NCI-H2171 treated with DMSO at 0.1 percent for 48 hours (cell line): Measurements from ENCODE around the gene ERVMER34-1.
A peak's percentile ranks its signal among the peaks of the same experiment; 100 is the strongest.

Experiments used
- DNase-seq: peaks from one replicate; lab custom pipeline; 2025; lab: John Stamatoyannopoulos, UW

ERVMER34-1 gene

DNA sequence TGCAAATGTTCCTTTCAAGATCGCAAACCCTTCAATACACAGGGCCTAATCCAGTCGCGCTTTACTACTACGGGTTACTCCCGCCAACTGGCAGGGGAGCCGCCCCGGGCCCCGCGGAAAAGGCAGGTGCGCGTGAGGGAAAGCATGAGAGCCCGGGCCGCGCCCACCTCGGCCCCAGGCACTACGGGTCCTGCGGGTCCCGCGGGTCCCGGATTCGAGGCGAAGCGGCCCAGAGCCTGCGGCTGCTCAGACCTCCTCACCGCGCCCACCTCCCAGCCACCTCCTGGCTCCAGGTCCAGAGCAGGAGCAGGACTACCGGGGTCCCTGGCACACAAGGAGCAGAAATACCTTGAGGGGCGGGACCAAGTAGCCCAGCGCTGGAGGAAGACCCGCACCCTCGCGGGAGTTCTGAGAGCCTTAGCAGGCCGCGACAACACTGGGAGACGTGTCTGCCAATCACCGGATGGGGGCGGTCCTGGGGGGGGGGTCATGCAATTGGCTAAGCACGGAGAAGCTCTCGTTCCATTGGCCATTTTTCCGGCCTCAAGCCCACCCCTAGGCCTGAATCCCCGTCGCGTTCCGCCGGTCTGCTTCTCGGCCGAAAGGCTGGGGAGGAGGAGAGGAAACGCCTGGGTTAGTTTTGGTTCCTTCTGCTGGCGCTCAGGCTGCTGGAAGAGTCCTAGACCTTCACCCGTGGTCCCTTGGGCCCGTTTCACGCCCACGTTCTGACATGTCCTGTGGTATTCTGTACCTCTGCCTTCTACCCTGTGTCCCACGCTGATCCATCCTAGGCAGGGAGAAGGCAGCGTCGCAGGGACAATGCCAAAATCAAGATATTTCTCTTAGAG lies 29.0 kb downstream of the ERVMER34-1 start:
- DNase-seq: peak; percentile 88

DNA sequence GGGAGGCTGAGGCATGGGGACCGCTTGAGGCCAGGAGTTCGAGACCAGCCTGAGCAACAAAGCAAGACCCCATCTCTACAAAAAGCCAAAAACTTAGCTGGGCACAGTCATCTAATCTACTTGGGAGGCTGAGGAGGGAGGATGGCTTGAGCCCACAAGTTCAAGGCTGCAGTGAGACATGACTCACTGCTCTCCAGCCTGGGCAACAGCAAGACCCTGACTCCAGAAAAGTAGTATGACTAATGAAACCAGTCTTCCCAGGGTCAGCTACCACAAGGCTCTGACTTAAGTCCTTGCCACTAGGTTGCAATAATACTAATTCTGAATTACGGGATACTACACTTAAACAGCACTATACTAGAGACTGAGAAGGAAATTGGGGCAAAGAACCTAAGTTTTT lies 33.1 kb downstream of the ERVMER34-1 start:
- DNase-seq: no peak

- DNase-seq: no peak
Observed at GRCh38 chr4:52716364-52717151, 34.7 kb downstream of the ERVMER34-1 start.

- DNase-seq: no peak
Observed at GRCh38 chr4:52715914-52716313, 35.3 kb downstream of the ERVMER34-1 start.

- DNase-seq: no peak
Observed at GRCh38 chr4:52715255-52715897, 35.8 kb downstream of the ERVMER34-1 start.

DNA sequence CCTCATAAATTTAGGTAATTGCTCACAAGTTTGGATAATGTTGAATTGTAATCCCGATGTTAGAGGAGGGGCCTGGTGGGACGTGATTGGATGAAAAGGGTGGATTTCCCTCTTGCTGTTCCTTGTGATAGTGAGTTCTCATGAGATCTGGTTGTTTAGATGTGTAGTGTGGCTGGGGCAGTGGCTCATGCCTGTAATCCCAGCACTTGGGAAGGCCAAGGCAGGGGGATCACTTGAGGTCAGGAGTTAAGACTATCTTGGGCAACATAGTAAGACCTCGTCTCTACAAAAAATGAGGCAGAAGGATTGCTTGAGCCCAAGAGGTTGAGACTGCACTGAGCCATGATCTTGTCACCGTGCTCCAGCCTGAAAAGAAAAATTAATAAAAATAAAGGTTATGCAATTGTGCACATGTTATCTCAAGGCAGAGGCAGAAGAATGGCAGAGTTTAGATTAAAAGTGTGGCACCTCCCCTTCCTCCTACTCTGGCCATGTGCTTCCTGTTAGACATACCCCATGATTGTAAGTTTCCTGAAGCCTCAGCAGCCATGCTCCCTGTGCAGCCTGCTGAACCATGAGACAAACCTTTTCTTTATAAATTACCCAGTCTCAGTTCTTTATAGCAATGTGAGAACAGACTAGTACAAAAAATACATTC lies 36.5 kb downstream of the ERVMER34-1 start:
- DNase-seq: no peak

- DNase-seq: no peak
Observed at GRCh38 chr4:52713456-52713937, 37.7 kb downstream of the ERVMER34-1 start.

- DNase-seq: peak; percentile 89
Observed at GRCh38 chr4:52712251-52713130, 38.7 kb downstream of the ERVMER34-1 start.

DNA sequence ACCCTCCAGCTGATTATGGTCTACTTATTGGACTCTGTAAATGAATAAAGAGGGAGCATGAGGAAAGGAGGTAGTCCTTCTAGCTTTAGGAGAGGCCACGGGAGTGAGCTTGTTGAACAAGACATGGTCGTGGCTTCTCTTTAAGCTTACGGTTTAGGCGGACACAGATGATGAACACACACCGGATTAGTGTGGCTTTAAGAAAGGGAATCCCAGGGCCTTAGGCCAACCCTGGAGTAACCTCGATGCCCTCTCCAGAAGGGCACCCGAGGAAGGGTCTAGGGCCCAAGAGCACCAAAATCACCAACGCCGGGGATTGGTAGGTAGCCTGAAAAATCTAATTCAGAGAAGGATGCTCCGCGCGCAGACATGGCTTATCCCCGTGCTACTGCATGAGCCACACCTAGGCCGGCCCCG lies 39.4 kb downstream of the ERVMER34-1 start:
- no peak for DNase-seq

DNA sequence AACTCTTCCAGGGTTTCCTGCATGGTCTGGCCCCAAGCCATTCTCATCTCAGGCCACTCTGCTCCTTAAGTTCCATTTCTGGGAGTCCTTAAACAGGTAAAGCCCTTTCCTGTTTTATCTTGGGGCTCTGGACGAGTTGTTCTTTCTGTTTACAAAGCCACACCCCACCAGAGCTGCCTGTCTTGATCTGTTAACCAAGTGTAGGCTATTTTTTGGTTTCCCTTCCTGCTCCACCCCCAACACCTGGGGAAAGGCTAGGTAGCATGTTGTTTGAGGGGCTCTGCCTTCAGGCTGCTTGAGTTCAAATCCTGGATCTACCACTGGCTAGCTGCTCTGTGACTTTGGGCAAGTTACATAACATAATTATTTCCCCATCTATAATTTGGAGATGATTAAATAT lies 40.0 kb downstream of the ERVMER34-1 start:
- no peak for DNase-seq

- no peak for DNase-seq
Observed at GRCh38 chr4:52709155-52709554, 42.1 kb downstream of the ERVMER34-1 start.

DNA sequence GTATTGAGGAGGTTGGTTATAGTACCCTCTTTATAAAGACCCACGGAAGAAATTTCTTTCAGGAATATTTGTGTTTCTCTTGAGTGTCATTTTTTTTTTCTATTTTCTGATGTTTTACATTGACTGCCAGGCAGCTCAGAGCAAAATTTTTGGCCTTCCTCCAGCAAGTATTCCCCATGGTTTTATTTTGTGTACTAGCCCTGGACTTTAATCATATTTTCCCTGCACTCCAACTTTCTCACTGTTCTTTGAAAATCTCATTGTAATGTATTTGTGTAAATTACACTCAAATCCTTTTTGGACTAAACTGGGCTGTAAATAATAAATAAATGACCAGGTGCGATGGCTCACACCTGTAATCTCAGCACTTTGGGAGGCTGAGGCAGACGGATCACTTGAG lies 46.6 kb downstream of the ERVMER34-1 start:
- DNase-seq: peak; percentile 35

DNA sequence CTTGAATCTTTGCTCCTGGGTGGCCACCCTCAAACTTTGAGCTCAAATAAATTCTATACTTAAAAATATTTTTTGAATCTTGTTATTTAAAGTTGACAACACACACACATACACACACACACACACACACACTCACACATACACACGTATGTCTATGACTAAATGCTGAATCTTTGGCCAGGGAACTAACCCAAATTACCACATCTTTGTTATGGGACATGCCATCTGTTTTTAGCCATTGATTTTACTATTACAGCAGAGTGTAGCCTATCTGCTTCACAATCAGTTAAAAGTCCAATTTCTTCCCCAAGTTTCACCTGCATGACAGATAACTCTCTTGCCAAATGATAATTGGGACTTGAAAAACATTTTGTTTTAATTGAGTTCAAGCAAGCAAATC lies 47.1 kb downstream of the ERVMER34-1 start:
- peak; percentile 21 for DNase-seq

GRCh38 chr4:52701207-52701606 lies 50.0 kb downstream of the ERVMER34-1 start:
- no peak for DNase-seq

- no peak for DNase-seq
Observed at GRCh38 chr4:52694936-52695335, 56.3 kb downstream of the ERVMER34-1 start.

DNA sequence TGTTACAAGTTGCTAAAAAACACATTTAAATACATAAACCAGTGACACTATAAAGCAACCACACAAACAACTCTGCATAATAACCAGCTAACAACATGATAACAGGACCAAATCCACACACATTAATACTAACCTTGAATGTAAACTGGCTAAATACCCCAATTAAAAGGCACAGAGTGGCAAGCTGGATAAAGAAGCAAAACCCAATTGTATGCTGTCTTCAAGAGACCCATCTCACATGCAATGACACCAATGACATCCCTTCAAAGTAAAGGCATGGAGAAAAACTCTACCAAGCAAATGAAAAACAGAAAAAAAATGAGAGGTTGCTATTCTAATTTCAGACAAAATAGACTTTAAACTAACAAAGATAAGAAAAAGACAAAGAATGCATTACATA lies 57.7 kb downstream of the ERVMER34-1 start:
- DNase-seq: no peak
